ENCODE data around the gene KLHL29.

Gene KLHL29

DNA sequence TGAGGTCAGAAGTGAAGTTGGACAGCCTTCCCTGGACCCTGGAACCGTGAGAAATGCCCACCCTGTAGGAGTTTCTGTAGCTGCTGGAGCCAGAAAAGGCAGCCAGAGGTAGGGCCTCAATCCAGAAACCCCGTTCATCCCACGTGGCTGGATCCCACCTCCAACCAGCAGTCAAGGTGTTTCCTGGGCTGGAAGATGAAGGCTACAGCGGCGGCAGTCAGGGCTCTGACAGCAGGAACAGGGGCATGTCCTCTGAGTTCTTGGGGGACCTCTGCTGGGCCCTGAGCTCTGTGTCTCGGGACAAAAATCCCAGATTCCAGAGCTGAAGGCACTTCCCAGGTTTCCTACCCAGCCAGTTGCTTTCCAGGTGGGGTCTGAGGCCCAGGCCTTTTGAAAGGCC lies 218.2 kb downstream of the KLHL29 start:
- H3K4me1 ChIP-seq (ENCODE audit: insufficient read depth, low read length) = peaks cover 6% of the 10 kb centered on the region; the same call in 1 of the 2 replicates
- no peak overlapping the region for H3K9ac ChIP-seq (ENCODE audit: low read depth, low read length)
- 0 out of 2 replicates have a peak, but pooled peaks cover 2% of the 10 kb centered on the region for H3K36me3 ChIP-seq (ENCODE audit: insufficient read depth, low read length)
- peaks cover 3% of the 10 kb centered on the region for H3K9me3 ChIP-seq (ENCODE audit: control insufficient read depth, insufficient read depth, low read length)

DNA sequence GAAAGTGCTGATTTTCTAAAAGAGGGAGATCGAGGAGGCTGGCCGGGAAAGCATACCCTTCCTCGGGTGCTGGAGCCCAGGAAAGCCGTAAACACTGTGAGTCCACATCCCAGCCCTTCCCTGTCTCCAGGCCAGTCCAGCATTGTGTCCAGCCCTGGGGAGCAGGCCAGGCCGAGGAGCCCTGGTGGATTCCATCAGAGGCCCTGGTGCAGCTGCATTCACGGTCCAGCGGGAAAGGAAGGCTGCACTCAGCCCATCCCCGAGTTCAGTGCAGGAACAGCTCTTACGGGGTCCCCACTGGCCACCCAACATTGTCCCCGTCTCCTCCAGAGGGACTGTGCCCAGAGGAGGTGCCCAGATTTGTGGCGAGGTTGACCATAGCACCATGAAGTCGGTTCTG lies 218.6 kb downstream of the KLHL29 start:
- Histone ChIP-seq H3K9ac (ENCODE audit: low read depth, low read length) (no peak overlapping the region), H3K9me3 (ENCODE audit: control insufficient read depth, insufficient read depth, low read length) (peaks cover 3% of the 10 kb centered on the region), H3K36me3 (ENCODE audit: insufficient read depth, low read length) (0 out of 2 replicates have a peak, but pooled peaks cover 2% of the 10 kb centered on the region), H3K4me1 (ENCODE audit: insufficient read depth, low read length) (peaks cover 10% of the 10 kb centered on the region)

DNA sequence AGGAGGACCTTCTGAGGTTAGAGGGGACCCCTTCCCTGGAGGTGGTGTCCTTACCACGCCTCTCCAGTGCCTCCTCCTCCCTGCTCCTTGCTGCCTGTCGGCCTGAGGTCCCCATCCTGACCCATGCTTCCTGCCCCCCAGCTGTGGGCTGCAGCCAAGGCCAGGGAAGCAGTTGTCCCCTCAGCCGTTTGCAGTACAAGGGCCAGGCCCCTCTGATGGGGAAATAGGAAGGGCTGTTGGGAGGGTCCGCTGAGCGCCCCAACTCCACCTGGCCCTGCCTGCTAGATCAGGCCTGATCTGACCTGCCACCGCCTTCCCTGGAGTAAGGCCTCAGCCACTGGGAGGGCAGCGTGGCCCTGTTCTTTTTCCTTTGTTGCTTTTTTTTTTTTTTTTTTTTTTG lies 219.8 kb downstream of the KLHL29 start:
- H3K9me3 ChIP-seq (ENCODE audit: control insufficient read depth, insufficient read depth, low read length) = peaks cover 3% of the 10 kb centered on the region
- H3K36me3 ChIP-seq (ENCODE audit: insufficient read depth, low read length) = 0 out of 2 replicates have a peak, but pooled peaks cover 2% of the 10 kb centered on the region
- peaks cover 16% of the 10 kb centered on the region for H3K4me1 ChIP-seq (ENCODE audit: insufficient read depth, low read length)
- no peak overlapping the region for H3K9ac ChIP-seq (ENCODE audit: low read depth, low read length)

DNA sequence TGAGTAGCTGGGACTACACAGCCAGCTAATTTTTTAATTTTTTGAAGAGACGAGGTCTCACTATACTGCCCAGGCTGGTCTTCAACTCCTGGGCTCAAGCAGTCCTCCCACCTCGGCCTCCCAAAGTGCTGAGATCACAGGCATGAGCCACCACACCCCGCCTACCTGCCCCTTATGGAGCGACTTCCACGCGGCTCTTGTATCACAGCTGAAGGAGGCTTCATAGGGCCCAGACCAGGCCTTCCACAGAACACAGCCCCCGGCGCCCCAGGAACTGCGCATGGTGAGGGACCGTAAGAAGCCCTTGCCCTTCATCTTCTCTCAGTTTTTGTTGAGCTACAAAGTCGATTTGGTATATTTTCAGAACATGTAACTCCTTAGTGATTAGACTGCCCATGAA lies 220.3 kb downstream of the KLHL29 start:
- H3K9ac ChIP-seq (ENCODE audit: low read depth, low read length) = no peak overlapping the region
- peaks cover 16% of the 10 kb centered on the region for H3K4me1 ChIP-seq (ENCODE audit: insufficient read depth, low read length)

DNA sequence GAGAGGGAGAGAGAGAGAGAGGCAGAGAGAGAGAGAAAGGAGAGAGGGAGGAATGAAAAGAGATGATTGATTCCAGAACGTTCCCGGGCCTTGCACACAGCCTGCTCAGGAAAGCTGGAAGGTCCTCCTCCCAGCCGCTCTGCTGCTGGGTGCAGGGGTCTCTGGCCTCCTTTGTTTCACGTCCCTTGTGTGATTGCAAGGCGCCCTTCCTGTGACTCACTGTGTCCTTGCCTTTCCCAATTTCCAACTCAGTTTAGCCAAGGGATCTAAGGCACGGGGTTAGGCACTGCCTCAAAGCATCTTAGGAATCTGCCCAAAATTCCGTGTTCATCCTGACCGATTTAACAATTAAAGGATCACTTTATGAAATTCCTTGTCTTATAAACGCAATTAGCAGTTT lies 221.2 kb downstream of the KLHL29 start:
- H3K4me1 ChIP-seq (ENCODE audit: insufficient read depth, low read length) = peaks cover 16% of the 10 kb centered on the region
- no peak overlapping the region for H3K9ac ChIP-seq (ENCODE audit: low read depth, low read length)
- 0 out of 2 replicates have a peak, but pooled peaks cover 2% of the 10 kb centered on the region for H3K36me3 ChIP-seq (ENCODE audit: insufficient read depth, low read length)
- H3K9me3 ChIP-seq (ENCODE audit: control insufficient read depth, insufficient read depth, low read length) = peaks cover 9% of the 10 kb centered on the region

More for the DNA sequence above, 220.3 kb downstream of the KLHL29 start:
- H3K9me3 ChIP-seq (ENCODE audit: control insufficient read depth, insufficient read depth, low read length) = peaks cover 6% of the 10 kb centered on the region
- 0 out of 2 replicates have a peak, but pooled peaks cover 2% of the 10 kb centered on the region for H3K36me3 ChIP-seq (ENCODE audit: insufficient read depth, low read length)

DNA sequence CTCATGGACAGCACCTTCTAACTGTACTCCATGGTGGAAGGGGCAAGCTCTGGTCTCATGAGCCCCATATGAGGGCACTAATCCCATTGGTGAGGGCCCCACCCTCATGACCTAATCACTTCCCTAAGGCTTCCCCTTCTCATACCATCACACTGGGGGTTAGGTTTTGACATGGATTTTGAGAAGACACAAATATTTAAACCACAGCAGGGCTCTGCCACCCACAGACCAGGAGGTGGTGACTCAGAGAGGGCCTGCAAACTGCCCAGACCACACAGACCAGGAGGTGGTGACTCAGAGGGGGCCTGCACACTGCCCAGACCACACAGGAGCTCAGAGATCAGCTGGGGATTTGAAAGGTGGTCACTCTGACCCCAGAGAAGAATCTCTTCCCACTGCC lies 222.0 kb downstream of the KLHL29 start:
- peaks cover 16% of the 10 kb centered on the region for H3K4me1 ChIP-seq (ENCODE audit: insufficient read depth, low read length)
- 0 out of 2 replicates have a peak, but pooled peaks cover 2% of the 10 kb centered on the region for H3K36me3 ChIP-seq (ENCODE audit: insufficient read depth, low read length)
- no peak overlapping the region for H3K9ac ChIP-seq (ENCODE audit: low read depth, low read length)
- H3K9me3 ChIP-seq (ENCODE audit: control insufficient read depth, insufficient read depth, low read length) = peaks cover 9% of the 10 kb centered on the region

DNA sequence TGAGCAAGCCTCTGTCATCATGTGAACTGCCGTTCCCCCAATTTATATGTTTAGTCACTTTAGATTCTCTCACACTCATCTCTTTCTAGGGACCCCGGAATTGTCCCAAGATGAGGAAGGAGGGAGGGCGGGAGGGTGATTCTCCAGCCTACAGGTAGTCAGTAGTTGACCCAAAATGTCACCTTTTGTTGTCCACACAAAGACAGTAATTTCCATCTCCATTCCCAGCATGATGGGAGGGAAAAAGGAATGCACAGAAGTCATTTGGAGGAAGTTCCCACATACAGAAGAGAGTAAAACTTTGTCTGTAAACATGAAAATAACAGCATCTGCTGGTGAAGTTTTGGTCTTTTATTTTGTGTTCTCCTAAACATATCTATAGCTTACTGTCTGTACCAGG lies 222.9 kb downstream of the KLHL29 start:
- no peak overlapping the region for H3K9ac ChIP-seq (ENCODE audit: low read depth, low read length)
- H3K36me3 ChIP-seq (ENCODE audit: insufficient read depth, low read length) = 0 out of 2 replicates have a peak, but pooled peaks cover 2% of the 10 kb centered on the region
- peaks cover 16% of the 10 kb centered on the region for H3K4me1 ChIP-seq (ENCODE audit: insufficient read depth, low read length)
- peaks cover 9% of the 10 kb centered on the region for H3K9me3 ChIP-seq (ENCODE audit: control insufficient read depth, insufficient read depth, low read length)

DNA sequence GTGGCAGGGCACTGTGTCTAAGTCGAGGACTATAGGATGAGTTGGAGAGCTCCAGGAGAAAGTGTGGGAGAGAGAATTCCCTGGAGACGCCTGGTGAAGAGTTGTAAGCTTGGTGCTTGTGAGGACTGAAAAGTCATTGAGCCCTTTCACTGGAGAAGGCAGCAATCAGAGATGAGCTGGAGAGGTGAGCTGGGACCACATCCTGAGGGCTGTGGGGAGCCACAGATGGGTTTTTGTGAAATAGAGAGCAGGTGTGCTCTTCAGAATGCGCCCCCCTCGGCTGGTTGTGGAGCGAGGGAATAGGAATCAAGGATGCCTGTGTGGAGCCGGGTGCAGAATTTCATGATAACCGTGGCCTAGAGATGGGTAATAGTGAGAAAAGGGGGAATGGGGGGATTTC lies 224.3 kb downstream of the KLHL29 start:
- H3K9me3 ChIP-seq (ENCODE audit: control insufficient read depth, insufficient read depth, low read length) = peaks cover 9% of the 10 kb centered on the region
- no peaks in the 10 kb centered on the region for H3K36me3 ChIP-seq (ENCODE audit: insufficient read depth, low read length)
- peaks cover 16% of the 10 kb centered on the region for H3K4me1 ChIP-seq (ENCODE audit: insufficient read depth, low read length)
- no peak overlapping the region for H3K9ac ChIP-seq (ENCODE audit: low read depth, low read length)

DNA sequence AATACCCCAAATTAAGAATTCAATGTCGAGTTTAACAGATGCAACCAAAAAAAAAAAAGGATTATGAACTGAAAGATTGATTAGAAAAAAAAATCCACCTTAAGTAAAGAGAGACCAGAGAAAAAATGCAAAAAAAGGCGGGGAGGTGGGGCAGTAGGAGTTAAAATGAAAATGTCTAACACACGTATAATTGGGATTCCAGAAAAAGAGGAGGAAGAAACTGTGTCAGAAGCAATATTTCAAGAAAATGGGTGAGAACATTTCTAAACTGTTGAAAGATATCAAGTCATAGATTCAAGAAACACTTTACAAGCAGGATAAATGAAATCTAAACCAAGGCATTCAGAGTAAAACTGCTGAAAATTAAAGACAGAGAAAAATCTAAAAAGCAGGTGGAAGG lies 226.9 kb downstream of the KLHL29 start:
- no peak overlapping the region for H3K9ac ChIP-seq (ENCODE audit: low read depth, low read length)
- H3K4me1 ChIP-seq (ENCODE audit: insufficient read depth, low read length) = peaks cover 16% of the 10 kb centered on the region
- no peaks in the 10 kb centered on the region for H3K36me3 ChIP-seq (ENCODE audit: insufficient read depth, low read length)
- H3K9me3 ChIP-seq (ENCODE audit: control insufficient read depth, insufficient read depth, low read length) = peaks cover 5% of the 10 kb centered on the region

DNA sequence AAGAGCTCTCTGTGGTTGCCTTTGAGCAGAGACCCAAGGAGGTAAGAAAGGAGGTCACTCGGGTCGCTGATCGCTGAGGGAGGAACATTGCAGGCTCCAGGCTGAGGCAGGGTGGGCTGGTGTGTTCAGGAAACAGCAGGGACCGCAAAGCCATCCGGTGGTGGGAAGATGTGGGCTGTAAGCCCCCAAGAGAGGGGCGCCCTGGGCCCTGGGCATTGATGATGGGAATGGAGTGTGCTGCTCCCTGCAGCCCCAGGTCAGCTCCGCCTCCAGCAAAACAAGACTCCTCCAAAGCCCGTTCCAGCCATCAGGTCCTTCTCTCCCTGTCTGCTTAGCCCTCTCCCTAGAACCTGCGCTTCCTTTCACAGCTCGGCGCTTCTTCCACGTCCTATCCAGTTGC lies 229.7 kb downstream of the KLHL29 start:
- no peaks in the 10 kb centered on the region for H3K36me3 ChIP-seq (ENCODE audit: insufficient read depth, low read length)
- H3K9ac ChIP-seq (ENCODE audit: low read depth, low read length) = no peak overlapping the region

DNA sequence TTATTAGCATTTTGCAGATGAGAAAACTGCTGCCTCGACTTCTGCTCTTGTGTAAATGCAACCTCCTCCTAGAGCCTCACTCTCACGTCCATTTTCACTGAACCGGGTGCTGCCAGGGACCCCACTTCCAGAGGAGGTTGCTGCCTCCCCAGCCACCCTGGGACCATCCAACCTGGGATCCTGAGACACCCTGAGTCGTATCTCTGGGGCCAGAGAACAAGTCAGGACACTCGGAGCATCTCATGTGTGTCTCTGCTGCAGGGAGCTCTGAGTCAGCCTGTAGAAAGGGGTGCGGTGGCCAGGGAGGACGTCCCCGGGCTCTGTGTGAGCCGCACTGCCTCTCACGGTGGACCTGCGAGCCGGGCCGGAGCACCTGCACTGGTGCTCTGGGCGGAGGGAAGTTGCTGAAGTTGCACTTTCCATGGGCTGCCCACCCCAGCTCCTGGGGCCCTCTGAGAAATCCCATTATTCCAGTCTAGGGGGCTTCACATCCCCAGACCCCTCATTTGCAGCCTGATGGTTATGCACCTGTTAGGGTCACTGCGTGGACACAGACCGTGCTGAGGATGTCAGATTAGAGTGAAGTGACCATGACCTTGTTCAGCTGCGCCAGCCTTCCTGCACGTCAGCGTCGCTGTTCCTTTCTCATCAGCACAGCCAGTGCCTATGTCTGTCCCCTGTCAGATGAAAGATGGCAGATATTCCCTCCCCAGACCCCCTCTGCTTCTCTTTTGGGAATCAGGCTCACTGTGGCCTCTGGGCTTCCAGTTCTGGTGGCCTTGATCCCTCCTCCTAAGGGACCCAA lies 230.4 kb downstream of the KLHL29 start:
- Histone ChIP-seq H3K36me3 (ENCODE audit: insufficient read depth, low read length) (no peaks in the 10 kb centered on the region), H3K4me1 (ENCODE audit: insufficient read depth, low read length) (no peaks in the 10 kb centered on the region), H3K9me3 (ENCODE audit: control insufficient read depth, insufficient read depth, low read length) (peaks cover 1% of the 10 kb centered on the region)

More for the DNA sequence above, 229.7 kb downstream of the KLHL29 start:
- Histone ChIP-seq H3K4me1 (ENCODE audit: insufficient read depth, low read length) (no peaks in the 10 kb centered on the region), H3K9me3 (ENCODE audit: control insufficient read depth, insufficient read depth, low read length) (peaks cover 5% of the 10 kb centered on the region)

DNA sequence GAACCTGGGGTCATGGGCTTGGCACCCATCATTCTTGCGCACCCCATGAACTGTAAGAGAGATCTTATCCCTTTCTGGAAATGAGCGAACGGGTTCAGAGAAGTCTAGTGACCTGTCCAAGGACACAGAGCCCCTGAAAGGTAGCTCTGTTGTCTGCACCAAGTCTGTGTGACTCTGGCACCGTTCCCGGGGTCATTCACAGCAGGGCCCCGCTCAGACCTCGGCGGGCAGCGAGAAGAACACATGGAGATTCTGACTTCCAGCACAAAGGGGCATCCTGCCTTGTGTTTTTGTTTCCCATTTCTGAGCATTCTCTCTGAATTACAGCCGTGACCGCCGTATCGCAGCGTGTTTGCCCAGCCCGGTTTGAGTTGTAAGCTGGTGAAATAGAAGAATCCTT lies 231.7 kb downstream of the KLHL29 start:
- Histone ChIP-seq H3K9me3 (ENCODE audit: control insufficient read depth, insufficient read depth, low read length) (no peaks in the 10 kb centered on the region), H3K4me1 (ENCODE audit: insufficient read depth, low read length) (no peaks in the 10 kb centered on the region), H3K36me3 (ENCODE audit: insufficient read depth, low read length) (no peaks in the 10 kb centered on the region)

More for the DNA sequence above, 230.4 kb downstream of the KLHL29 start:
- no peak overlapping the region for H3K9ac ChIP-seq (ENCODE audit: low read depth, low read length)

DNA sequence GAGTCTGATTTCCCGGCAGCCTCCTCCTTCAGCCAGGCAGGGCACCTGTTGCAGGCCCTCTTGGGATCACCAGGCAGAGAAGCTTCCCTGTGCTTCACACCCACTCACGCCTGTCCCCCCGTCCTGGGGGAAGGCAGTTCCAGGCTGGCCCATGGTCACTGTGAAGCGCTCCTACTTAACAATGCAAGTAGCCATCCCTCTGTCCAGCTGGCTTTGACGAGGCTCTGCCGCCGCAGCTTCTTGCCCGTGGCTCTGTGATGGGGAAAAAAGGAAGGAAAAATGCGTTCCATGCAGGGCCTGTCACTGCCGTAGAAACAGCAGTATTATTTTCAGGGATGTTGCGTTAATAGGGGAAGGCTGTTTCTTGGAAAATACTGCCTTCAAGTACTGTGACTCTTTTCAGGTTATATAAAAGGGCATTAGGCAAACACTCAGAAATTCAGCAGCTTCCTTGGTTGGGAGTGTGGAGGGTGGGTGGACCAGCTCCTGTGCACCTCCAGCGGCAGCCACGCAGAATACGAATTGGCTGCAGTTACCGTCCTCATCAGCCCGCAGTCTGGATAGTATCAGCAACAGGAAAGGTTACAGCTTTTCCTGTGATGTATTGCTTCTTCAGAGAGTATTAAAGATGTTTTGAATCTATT lies 232.3 kb downstream of the KLHL29 start:
- Histone ChIP-seq H3K9me3 (ENCODE audit: control insufficient read depth, insufficient read depth, low read length) (no peaks in the 10 kb centered on the region), H3K4me1 (ENCODE audit: insufficient read depth, low read length) (no peaks in the 10 kb centered on the region), H3K9ac (ENCODE audit: low read depth, low read length) (no peak overlapping the region), H3K36me3 (ENCODE audit: insufficient read depth, low read length) (no peaks in the 10 kb centered on the region)

More for the DNA sequence above, 231.7 kb downstream of the KLHL29 start:
- no peak overlapping the region for H3K9ac ChIP-seq (ENCODE audit: low read depth, low read length)

DNA sequence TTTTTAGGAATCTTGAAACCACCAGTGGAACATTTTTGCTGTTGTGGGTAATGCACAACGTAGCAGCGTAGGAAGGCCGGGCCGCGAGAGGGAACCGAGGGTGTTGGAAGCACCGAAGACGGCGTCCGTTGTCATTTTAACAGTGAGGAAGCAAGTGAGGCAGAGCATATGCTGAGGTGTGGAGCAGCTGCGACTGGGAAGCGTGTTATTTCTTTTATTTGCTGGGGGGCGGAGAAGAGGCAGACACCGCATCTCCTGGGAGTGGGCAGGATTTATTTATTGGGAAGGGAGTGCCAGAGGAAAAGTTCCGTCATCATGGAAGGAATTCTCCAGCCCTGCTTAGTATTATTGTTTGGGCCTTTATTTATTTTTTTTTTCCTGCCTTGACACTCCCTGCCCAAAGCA lies 232.8 kb downstream of the KLHL29 start:
- Histone ChIP-seq H3K9ac (ENCODE audit: low read depth, low read length) (no peak overlapping the region), H3K36me3 (ENCODE audit: insufficient read depth, low read length) (no peaks in the 10 kb centered on the region), H3K4me1 (ENCODE audit: insufficient read depth, low read length) (no peaks in the 10 kb centered on the region), H3K9me3 (ENCODE audit: control insufficient read depth, insufficient read depth, low read length) (no peaks in the 10 kb centered on the region)

DNA sequence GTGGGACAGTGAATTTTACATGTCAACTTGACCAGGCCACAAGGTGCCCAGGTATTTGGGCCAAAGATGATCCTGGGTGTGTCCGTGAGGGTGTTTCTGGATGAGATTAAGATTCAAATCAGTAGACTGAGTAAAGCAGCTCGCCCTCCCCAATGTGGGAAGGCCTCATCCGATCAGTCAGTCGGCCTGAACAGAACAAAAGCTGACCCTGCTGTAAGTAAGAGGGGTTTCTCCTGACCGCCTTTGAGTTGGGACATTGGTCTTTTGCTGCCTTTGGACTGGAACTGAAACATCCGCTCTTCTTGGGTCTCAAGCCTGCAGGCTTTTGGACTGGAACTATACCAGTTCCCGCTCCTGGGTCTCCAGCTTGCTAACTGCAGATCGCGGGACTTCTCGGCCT lies 233.3 kb downstream of the KLHL29 start:
- Histone ChIP-seq H3K9me3 (ENCODE audit: control insufficient read depth, insufficient read depth, low read length) (no peaks in the 10 kb centered on the region), H3K4me1 (ENCODE audit: insufficient read depth, low read length) (no peaks in the 10 kb centered on the region), H3K36me3 (ENCODE audit: insufficient read depth, low read length) (no peaks in the 10 kb centered on the region), H3K9ac (ENCODE audit: low read depth, low read length) (no peak overlapping the region)

All from ES-I3 (cell line).